Epithelial cell of proximal tubule (primary cell): ENCODE measurements around the gene TP53TG5. TPM values are rescaled to one million over a fixed set of nuclear protein-coding genes. Genes with fewer than 3 reads are reported as not detected.

Experiments used
- DNase-seq: peaks from one replicate; pipeline ENCODE4 v3.0.0-alpha.2; 2011; ENCODE audit warnings: low read depth
- H3K4me3 ChIP-seq: 2 replicates; pipeline ENCODE4 v1.5.1; 2011; ENCODE audit warnings: low read depth, mild to moderate bottlenecking, low read length
- CTCF ChIP-seq: conservative IDR thresholded peaks from 2 replicates; pipeline ENCODE4 v1.5.1; 2012; ENCODE audit warnings: low read depth, mild to moderate bottlenecking, low read length
- total RNA-seq: library from RNA; depleted of rRNA; stranded (reverse); fragments of >200 nt; gene quantifications from 2 replicates; pipeline ENCODE4 v1.2.3, GENCODE V29; 2015

Gene TP53TG5
- not detected in 2 replicates for total RNA-seq

GRCh38 chr20:45378191-45378590 lies at the start of gene TP53TG5:
Gene TP53TG5, minus strand, starts transcription at chr20:45378325. Its CDS starts 89 bp downstream, at chr20:45378236.
- H3K4me3 ChIP-seq, result no peak within 1 kb of the TSS
- no peak for DNase-seq
- no peak for TF ChIP-seq CTCF

GRCh38 chr20:45427236-45428149 lies 49.4 kb upstream of the TP53TG5 start:
- no peak for TF ChIP-seq CTCF
- H3K4me3 ChIP-seq, result no peak overlapping the region

GRCh38 chr20:45426320-45427016 lies 48.3 kb upstream of the TP53TG5 start:
- no peak for DNase-seq
- H3K4me3 ChIP-seq, result no peak overlapping the region
- no peak for TF ChIP-seq CTCF

More at GRCh38 chr20:45427236-45428149, 49.4 kb upstream of the TP53TG5 start:
- no peak for DNase-seq

- no peak for DNase-seq
- TF ChIP-seq CTCF, result no peak
- no peak overlapping the region for H3K4me3 ChIP-seq
Measured at GRCh38 chr20:45425561-45425960, 47.4 kb upstream of the TP53TG5 start.

- TF ChIP-seq CTCF, result no peak
- DNase-seq, result no peak
- H3K4me3 ChIP-seq, result no peak overlapping the region
Measured at GRCh38 chr20:45423700-45424099, 45.6 kb upstream of the TP53TG5 start.

- DNase-seq, result no peak
- TF ChIP-seq CTCF, result no peak
- H3K4me3 ChIP-seq, result no peak overlapping the region
Measured at GRCh38 chr20:45420125-45420524, 42.0 kb upstream of the TP53TG5 start.
